GM13977 (cell line): ENCODE results near the gene CAMTA1.

Experiments
- DNase-seq: peaks from one replicate; pipeline ENCODE4 v3.0.0; 2012; ENCODE audit warnings: low spot score
- in situ Hi-C: fragments of 300-500 bp; cut with MboI; formaldehyde crosslinking; loops from one replicate; pipeline ENCODE4 v1.12.0; 2022; ENCODE audit warnings: low sequenced_read_pairs, low pct_unique_long_range_greater_than_20kb, mixed read lengths, inconsistent platforms; ENCODE audit not compliant: unreplicated experiment
- TF ChIP-seq, protein P1 (sequence below): IDR thresholded peaks from 2 replicates; pipeline ENCODE4 v1.5.1; 2012; ENCODE audit warnings: mild to moderate bottlenecking, control low read depth; ENCODE audit not compliant: insufficient read depth; ENCODE audit errors: extremely low read depth, missing control alignments

CAMTA1 gene

DNA sequence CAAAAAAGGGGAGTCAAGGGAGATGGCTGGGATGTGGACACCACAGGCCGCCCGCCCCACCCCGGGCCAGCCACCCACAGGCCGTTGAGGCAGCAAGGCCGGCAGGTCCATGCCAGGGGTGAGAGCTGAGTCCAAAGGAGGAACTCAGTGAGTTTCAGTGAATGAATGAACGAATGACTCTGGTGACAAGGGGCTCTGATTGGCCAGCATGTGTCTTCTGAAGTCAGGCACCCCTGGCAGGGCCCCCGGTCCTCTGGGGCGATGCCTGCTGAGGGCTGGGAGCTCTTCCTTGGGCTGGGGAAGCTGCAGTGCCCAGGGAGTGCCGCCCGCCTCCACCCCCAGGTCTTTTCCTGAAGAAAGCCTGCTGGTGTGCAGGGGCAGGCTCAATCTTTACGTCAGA is 749.8 kb downstream of the CAMTA1 start:
- TF ChIP-seq, protein P1, sequence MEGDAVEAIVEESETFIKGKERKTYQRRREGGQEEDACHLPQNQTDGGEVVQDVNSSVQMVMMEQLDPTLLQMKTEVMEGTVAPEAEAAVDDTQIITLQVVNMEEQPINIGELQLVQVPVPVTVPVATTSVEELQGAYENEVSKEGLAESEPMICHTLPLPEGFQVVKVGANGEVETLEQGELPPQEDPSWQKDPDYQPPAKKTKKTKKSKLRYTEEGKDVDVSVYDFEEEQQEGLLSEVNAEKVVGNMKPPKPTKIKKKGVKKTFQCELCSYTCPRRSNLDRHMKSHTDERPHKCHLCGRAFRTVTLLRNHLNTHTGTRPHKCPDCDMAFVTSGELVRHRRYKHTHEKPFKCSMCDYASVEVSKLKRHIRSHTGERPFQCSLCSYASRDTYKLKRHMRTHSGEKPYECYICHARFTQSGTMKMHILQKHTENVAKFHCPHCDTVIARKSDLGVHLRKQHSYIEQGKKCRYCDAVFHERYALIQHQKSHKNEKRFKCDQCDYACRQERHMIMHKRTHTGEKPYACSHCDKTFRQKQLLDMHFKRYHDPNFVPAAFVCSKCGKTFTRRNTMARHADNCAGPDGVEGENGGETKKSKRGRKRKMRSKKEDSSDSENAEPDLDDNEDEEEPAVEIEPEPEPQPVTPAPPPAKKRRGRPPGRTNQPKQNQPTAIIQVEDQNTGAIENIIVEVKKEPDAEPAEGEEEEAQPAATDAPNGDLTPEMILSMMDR, result no peak
- in situ Hi-C loops, result no loop called here
- no peak for DNase-seq

DNA sequence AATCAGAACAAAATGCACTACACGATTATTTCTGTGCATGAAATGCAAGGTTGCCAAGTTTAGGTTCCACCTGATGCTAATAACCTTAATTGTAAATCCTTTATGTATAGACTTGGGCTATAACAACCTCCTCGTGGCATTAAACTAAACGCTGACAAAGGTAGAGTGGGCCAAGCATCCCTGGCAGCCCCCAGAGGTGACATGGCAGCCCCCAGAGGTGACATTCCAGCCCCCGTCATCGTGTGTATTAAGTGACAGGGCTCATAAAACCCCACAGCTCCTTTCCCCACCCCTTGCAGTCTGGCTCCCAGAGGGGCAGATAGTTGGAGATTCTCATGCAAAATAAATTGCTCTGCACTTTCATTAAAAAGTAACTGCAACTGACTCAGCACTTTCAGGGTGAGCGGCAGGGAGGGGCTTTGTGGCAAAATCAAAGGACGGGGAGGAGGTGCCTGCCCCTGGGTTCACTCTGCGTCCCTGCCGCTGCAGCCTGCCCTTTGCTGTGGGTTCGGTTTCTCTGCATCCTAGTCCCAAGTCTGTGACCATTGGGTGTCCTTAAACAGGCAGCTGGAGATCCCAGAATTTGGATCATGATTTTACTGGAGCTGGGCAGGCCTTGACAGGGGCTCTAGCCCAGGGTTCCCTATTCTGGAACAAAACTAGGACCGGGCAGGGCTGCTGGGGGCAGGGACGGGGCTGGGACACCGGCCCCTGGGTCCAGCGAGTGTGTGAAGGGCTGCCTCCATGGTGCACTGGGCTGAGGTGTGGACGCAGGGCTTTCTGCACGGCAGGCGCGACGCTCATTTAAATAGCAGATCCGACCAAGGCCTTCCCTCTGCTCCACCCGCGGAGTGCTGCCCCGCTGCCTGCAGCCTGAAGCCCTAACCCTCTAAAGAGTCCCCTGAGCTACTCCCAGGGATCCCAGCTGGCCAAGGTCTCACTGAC is 751.0 kb downstream of the CAMTA1 start:
- in situ Hi-C loops, result no loop called here
- DNase-seq, result no peak
- TF ChIP-seq, protein P1, result no peak

DNA sequence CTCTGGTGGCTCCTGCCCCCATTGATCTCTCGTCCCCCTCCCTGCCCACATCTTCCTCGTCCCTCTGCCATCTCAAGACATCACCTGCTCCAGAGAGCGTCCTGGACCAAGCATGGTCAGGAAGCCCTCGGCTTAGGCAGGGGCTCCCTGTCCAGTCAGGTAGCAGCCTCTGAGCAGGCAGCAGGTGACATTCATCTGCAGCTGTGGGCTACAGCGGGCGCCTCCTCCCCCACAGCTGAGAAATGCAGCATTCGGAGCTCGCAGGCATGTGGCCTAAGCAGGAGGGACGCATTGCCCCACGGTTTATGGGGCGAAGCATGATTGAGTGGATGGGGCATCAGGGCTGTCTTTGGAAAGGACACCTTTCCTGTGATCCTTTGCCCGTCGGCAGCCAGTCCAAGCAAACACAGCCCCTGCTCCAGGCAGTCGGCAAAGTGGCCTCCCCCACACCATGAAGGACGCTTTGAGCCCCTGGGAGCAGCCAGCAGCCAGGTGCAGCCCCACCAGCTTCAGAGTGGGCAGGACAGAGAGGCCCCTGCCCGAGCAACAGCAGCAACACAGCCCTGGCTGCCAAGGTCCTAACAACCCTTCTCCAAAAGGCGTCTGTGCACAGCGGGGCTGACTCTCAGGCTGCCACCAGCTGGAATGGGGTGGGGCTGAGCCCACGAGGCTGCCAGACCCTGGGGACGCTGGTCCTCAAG is 751.8 kb downstream of the CAMTA1 start:
- DNase-seq, result no peak
- TF ChIP-seq, protein P1, result no peak
- in situ Hi-C loops, result no loop called here

DNA sequence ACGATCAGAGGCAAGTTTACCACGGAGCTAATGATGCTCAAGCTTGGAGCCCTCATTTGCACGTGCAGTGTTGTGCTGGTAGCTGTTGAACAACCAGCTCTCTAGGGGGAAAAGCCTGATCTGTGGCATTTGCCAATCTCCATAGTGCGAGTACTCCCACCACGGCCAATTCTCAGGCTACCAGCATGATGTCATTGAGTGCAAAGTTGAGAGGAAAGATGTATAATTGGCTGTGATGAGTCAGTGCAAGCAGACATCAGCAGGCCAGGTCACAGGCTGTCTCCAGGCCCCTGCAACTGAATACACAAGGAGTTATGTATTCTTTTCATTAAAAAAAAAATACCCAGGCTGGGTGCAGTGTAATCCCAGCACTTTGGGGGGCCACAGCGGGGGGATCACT is 752.8 kb downstream of the CAMTA1 start:
- no peak for DNase-seq
- in situ Hi-C loops, result no loop called here

DNA sequence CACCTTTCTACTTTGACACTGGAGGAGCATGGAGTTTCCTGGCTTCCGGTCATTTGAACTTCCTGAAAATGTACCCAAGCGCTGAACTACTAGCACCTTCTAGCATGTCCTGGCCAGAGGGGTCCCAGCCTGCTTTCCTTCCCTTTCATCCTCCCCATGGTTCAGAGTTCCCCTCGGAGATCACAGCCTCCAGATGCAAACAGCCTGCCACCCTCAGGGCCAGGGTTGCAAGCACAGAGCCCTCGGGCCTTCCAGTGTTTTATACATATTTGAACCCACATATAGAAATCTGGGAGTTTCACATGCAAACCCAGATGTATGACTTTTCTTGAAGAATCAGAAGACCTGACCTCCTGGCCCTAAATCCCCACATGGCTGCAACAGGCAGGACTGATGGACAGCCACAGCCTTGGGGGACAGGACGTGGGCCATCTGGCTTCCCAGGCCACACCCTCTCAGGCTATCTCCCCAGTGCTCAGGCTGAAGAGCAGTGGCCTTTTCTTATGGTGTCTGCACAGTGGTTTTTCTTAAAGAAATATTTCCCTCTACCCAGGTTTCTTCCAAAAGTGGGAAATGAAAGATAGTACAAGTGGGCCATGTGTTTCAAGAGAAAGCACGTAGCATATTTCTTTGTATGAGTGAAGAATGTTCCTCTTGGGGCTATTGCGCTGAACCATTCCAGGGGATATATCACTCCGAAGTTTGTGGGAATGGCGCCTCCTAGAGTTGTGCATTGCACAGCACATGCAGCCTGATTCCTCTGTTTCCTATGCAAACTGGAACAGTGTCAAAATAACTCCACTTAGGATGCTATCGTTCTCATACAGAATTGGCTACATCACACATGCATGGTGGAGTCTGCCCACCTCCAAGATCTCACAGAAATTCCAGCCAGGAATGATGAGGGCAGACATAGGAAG is 753.9 kb downstream of the CAMTA1 start:
- TF ChIP-seq, protein P1, result peak; percentile 16
- no peak for DNase-seq
- in situ Hi-C loops, result no loop called here

More for the DNA sequence above, 752.8 kb downstream of the CAMTA1 start:
- TF ChIP-seq, protein P1, result no peak

DNA sequence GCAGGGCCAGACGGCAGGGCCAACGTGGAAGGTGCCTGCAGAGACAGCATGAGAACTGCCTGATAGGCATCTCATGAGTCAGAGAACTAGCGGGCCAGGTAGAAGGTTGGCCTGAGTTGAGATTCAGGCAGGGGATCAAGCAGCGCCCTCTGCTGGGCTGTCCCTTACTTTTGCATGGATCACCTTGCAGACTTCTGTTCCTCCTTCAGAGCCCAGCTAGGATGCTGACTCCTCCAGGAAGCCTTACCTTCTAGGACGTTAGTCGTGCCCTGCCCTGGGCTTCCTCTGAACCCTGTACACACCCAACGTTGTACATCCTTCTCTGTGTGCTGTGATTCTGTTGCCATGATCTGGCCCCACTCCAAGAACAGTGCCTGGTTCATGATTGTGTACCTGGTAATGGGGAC is 754.5 kb downstream of the CAMTA1 start:
- DNase-seq, result no peak

More for the DNA sequence above, 754.5 kb downstream of the CAMTA1 start:
- in situ Hi-C loops, result no loop called here
- TF ChIP-seq, protein P1, result peak; percentile 36
